Activated effector memory CD4-positive, alpha-beta T cell treated with anti-CD3 and anti-CD28 coated beads, Interleukin-2, amount 50 U/mL, for 16 hours (primary cell): Measurements from ENCODE around the gene AMPD3.

Experiments used
- DNase-seq: peaks from one replicate; pipeline ENCODE4 v3.0.0-alpha.2; 2020

AMPD3 gene

GRCh38 chr11:10462746-10463300, 7.8 kb downstream of the AMPD3 start:
- DNase-seq = no peak

GRCh38 chr11:10473371-10473770, 18.3 kb downstream of the AMPD3 start:
- DNase-seq = no peak

GRCh38 chr11:10474551-10474950, 19.5 kb downstream of the AMPD3 start:
- no peak for DNase-seq

- peak; percentile 30 for DNase-seq
These were observed 21.3 kb downstream of the AMPD3 start for GRCh38 chr11:10476342-10476741.

GRCh38 chr11:10476927-10477689, 22.0 kb downstream of the AMPD3 start:
- DNase-seq = peak; percentile 54

- peak; percentile 44 for DNase-seq
These were observed 22.6 kb downstream of the AMPD3 start for GRCh38 chr11:10477690-10478046.

GRCh38 chr11:10478066-10478465, 23.0 kb downstream of the AMPD3 start:
- peak; percentile 5 for DNase-seq

GRCh38 chr11:10478574-10479550, 23.8 kb downstream of the AMPD3 start:
- DNase-seq = no peak

GRCh38 chr11:10480026-10480425, 25.0 kb downstream of the AMPD3 start:
- DNase-seq = peak; percentile 50

GRCh38 chr11:10480760-10481159, 25.7 kb downstream of the AMPD3 start:
- peak; percentile 9 for DNase-seq

- DNase-seq = no peak
These were observed 26.7 kb downstream of the AMPD3 start for GRCh38 chr11:10481560-10482349.

GRCh38 chr11:10483174-10483573, 28.1 kb downstream of the AMPD3 start:
- DNase-seq = no peak

GRCh38 chr11:10483584-10483983, 28.5 kb downstream of the AMPD3 start:
- DNase-seq = no peak

GRCh38 chr11:10484461-10485180, 29.6 kb downstream of the AMPD3 start:
- DNase-seq = no peak

GRCh38 chr11:10485646-10486045, 30.6 kb downstream of the AMPD3 start:
- DNase-seq = no peak

- DNase-seq = no peak
These were observed 31.2 kb downstream of the AMPD3 start for GRCh38 chr11:10486161-10486840.

- no peak for DNase-seq
These were observed 32.1 kb downstream of the AMPD3 start for GRCh38 chr11:10487002-10487647.

GRCh38 chr11:10488121-10488933, 33.3 kb downstream of the AMPD3 start:
- no peak for DNase-seq

- no peak for DNase-seq
These were observed 34.0 kb downstream of the AMPD3 start for GRCh38 chr11:10488934-10489691.
